ENCODE measurements around the gene MATCAP1.

The MATCAP1 gene

DNA sequence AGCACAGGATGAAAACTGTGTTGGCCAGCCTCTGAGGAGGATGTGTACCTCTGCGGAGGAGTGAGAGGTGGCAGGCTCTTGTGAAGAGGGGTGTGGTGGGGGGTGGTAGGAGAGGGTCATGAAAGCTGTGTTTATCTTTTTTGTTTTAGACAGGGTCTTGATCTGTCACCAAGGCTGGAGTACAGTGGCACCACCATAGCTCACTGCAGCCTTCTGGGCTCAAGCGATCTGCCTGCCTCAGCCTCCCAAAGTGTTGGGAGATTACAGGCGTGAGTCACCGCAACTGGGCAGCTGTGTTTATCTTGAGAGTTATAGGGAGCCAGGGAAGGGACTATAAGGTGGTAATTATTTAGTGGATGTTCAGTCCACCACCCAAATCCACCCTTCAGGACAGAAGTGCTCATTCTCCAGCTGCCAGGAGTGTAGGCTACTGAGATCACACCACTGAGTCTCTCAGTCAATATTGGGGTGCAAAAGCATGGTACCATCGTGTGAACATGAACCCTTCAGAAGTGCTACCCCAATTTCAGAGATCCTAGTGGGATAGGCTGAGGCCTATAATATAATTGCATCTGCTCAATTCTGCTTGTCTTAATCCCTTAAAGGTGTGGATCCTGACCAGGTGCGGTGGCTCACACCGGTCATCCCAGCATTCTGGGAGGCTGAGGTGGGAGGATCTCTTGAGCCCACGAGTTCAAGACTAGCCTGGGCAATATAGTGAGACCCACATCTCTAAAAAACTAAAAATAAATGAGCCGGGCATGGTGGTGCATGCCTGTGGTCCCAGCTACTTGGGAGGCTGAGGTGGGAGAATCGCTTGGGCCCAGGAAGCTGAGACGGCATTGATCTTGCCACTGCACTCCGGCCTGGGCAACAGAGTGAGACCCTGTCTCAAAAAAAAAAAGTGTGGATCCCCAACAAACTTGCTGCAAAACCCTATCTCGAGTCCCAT, 7.0 kb upstream of the MATCAP1 start:
- no peak for DNase-seq (ENCODE audit: low spot score)

DNA sequence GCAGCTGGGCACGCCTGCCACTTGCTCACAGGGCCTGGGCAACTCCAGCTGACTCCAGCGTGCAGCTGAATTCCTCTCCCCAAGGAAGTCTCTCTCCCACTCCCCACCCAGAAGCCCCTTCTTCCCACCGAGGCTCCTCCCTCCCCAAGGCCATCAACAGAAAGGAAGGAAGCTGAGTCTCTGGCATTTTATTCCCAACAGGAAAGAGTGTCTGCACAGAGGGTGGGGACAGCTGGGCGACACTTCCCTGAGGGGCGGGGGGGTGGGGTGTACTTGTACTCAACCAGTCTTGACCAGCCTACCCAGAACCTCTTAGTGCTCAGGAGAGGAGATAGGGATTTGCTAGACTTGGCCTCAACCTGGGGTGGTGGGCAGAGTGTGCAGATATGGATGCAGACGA, 6.3 kb upstream of the MATCAP1 start, which contains the start of gene EXOC3L1:
Gene EXOC3L1, minus strand, starts transcription at position 96 of the 400 bp plus-strand sequence. CDS start 460 bp downstream, outside the sequence.
- DNase-seq (ENCODE audit: low spot score) = no peak

DNA sequence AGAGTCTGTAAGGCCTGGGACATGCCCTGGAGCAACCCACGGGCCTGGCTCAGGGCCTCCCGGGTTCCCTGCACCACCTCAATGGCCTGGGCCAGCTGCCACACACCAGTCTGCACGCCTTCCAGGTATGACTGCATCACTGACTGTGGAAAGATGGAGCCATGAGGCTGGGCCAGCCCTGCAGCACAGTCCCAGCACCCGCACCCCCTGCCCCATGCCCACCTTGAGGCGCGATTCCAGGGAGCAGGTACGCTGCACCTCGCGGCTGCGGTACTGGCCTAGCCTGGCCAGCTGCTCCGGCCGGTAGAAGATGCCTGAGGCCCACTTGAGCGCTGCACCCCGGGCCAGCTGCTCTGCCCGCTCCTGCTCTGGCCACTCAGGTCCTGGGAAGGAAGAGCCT, 5.0 kb upstream of the MATCAP1 start:
- DNase-seq (ENCODE audit: low spot score) = no peak

DNA sequence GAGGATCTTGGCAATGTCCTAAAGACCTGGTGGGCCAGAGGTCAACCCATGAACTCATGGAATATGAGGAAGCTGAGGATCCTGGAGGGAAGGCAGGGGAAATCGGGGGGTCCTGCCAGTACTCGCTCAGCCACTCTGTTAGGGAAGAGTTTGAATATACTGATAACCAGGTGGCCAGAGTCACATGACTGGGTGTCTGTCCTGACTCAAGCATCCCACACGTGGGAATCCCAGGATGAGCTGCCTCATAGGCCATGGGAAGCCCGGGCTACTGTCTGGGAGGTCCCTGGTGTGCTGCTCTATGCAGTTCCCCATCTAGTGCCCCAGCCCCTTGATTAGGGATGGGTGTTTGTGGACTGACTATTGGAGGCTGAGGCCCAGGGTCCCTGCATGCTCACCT, 4.6 kb upstream of the MATCAP1 start:
- DNase-seq (ENCODE audit: low spot score) = no peak

DNA sequence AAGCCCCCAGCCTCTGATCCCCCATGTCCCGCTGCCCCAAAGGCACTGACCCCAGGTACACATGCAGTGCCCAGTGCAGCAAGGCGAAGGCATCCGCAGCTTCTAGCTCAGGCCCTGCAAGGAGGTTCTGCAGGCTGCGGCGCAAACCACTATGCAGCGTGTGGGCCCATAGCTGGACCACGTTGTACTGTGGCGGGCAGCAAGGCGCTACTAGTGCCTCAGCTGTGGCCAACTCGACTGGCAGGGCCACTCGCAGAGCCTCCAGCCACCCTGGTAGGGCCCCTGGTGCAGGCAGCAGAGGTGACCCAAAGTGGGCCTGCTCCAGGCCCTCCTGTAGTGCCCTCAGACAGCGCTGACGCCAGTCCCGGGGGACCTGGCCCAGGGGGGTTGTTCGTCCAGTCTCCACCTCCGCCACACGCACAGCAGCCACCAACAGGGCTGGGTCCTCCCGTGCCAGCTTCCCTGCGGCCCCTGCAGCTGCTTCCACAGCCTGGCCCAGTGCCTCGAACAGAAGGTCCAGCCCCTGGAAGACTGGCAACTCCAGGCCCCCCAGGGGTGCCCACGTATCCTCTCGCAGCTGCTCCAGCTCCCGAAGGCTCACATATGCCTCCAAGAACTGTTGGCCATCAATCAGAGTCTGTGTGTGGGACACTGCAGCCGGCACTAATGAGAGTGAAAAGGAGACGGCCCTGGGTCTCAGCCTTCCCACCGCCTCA, 3.6 kb upstream of the MATCAP1 start:
- DNase-seq (ENCODE audit: low spot score) = no peak

DNA sequence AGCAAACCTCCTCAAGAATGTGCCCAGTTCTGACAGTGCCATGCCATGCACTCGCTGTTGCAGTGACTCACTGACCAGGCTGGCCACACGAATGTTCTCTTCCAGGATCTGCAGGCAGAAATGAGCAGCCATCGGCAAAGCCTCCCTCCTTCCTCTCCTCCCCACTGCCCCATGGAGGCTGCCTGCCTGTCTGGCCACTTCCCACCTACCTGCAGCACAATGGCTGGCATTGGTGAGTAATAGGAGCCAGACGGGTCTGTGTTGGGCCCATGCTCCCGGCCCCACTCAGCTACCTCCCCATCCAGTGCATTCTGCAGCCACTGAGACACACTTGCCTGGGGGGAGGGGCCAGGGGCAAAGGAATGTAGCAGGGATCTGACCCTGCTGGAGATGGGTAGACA, 2.8 kb upstream of the MATCAP1 start:
- DNase-seq (ENCODE audit: low spot score) = no peak

DNA sequence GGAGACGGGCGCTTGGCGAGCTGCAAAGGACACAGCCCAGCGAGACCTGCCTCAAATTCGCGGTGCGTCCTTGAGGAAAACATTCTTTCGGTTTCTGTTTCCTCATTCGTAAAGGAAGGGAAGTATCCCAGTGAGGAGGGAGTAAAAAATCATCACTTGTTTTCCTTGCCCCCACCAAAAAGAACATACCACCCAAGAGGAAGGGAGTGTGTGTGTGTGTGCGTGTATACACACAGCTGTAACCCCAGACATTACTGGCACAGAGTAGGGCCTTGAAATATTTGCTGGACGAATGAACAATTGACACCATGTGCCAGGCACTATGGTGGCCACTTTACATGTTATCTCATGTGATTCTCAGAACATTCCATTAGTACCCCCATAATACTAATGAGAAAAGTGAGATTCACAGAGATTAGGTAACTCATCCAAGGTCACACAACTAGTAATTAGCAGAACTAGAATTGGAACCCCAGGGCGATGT, 1.9 kb upstream of the MATCAP1 start:
- DNase-seq (ENCODE audit: low spot score) = no peak

DNA sequence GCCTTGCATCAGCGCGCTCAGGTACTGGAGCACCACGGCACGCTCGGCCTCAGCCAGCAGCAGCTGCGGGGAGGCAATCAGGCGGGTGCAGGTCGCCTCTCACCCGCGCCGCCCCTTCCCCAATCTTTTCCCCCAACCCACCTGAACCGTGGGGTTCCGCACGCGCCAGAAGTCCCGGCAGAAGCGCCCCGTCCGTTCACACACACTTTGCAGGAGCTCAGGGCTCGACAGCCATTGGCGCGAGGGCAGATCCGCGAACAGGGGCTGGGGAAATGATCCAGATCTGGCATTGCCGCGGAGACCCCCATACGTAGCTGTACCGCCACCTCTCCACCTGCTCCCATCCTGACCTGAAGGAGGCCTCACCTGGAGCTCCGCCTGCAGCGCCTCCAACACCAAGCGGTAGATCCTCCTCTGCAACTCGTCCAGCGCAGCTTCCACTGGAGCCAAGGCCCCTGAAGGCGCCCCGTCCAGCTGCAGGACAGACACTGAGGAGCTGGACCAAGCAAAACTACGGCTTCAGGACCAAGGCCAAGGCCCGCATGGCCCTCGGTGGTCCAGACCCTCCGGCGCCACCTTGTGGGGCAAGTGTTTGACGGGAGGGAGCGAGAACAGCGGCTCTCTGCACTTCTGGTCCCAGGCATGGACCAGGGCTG, 1.4 kb upstream of the MATCAP1 start:
- DNase-seq (ENCODE audit: low spot score) = peak; percentile 76

DNA sequence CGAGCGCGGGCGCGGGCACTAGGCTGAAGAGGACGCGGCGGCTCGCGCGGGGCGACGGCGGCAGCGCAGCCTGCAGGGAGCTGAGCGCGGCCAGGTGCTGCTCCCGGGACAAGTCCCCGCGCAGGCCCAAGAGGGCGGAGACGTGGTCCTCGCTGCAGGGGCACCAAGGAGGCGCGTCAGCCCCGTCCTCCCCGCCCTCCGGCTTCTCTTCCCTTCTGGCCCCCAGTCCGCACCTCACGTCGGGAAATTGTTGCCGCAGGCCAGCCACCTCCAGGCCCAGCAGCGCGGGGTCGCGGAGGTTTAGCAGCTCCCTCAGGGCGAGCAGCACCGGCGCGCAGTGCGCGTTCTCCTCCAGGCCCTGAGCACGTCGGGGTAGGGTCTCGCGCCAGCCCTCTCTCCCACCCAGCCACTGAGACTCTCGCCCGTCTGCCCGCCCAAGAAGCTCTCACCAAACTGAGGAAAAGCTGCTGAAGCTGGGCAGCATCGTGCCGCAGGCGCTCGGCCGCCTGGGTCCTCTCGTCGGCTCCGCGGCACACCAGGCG, 761 bp upstream of the MATCAP1 start:
- DNase-seq (ENCODE audit: low spot score) = no peak

DNA sequence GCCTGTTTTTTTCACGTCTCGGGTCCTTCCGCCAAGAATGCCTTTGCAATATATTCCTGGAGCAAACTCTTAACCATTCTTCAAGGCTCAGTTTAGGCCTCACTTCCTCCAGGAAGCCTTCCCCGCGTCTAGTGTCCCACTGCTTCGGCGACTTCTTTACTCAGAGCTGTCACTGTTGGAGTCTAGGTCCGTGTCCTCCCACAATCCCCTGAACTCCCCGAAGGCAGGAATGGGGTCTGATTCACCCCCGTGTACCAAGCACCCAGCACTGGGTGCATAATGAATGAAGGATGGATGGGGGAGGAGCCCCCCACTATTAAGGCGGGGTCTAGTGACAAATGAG, 508 bp downstream of the MATCAP1 start:
- no peak for DNase-seq (ENCODE audit: low spot score)

DNA sequence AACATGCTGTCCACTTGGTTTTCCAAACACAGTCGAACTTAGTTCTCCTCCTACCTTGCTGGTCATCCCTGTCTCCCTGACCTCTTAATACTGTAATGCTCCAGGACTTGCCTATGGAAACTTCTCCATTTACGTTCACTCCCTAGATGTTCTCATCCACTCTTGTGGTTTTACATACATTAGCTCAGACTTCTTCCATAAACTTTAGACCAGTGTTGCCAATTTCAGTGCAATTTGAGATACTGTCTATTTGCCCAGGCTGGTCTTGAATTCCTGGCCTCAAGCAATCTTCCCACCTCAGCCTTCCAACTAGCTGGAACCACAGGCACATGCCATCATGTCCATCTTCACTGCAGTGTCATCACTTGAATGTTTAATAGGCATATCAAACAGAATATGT, 1.5 kb downstream of the MATCAP1 start:
- no peak for DNase-seq (ENCODE audit: low spot score)

DNA sequence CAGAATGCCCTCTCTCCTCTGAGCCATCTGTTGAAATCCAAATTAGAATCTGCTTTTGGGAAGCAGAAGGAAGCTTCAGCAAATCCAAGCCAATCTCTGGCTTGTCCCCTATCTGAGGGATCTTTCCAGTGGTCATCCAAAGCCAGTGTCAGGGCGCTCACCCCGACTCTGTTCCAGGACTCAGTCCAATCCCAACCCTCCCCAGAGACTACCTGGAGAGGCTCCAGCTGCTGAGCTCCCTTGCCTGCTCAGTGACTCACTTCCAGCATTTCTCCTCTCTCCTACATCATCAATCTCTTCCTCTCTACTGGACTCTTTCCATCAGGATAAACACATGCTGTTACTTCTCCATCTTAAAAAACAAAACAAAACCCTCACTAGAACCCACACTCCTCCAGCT, 2.4 kb downstream of the MATCAP1 start:
- DNase-seq (ENCODE audit: low spot score) = no peak

DNA sequence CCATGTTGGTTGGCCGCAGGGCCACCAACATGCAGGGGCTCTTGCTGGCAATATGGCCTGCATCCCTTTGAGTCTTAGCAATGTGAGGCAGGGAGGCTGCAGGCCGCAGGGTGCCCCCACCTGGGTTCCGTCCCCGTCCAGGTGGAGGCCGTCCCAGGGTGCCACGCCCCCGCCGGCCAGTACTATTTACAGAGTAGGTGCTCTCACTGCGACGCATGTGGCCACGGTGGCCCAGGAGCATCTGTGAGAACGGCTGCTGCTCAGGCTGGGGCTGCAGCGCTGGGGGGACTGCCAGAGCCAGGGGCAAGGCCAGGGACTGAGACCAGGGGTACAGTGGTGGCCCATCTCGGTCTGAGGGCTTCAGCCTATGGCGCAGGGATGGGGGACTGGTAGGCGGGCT, 3.6 kb downstream of the MATCAP1 start:
- no peak for DNase-seq (ENCODE audit: low spot score)

DNA sequence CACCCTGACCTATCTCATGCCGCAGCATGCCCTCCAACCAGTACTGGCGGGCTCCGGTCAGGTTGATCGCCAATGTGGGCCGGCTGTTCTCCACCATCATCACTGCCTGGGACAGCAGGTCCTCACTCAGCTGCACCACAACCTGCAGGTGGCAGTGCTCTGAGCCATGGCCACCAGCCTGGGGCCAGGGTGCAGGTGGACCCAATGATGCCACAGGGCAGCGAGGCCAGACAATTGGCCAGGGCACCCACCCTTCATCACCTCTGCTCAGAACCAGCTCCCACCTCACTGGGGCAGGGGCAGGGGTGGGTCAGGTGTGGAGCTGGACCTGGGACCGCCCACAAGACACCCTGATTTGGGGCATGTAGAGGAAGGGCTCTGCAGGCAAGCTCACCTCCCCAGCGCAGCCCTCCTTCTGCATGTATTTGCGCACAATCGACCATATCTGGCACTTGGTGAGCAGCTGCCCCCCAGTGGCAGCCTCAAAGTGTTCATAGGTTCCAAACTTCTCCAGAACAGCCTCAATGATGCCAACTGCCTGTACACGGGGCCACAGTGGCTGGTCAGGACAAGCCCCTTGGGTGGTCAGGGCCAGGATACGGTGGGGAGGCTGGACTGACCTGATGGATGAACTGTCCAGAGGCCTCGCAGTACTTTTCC, 4.2 kb downstream of the MATCAP1 start:
- no peak for DNase-seq (ENCODE audit: low spot score)

DNA sequence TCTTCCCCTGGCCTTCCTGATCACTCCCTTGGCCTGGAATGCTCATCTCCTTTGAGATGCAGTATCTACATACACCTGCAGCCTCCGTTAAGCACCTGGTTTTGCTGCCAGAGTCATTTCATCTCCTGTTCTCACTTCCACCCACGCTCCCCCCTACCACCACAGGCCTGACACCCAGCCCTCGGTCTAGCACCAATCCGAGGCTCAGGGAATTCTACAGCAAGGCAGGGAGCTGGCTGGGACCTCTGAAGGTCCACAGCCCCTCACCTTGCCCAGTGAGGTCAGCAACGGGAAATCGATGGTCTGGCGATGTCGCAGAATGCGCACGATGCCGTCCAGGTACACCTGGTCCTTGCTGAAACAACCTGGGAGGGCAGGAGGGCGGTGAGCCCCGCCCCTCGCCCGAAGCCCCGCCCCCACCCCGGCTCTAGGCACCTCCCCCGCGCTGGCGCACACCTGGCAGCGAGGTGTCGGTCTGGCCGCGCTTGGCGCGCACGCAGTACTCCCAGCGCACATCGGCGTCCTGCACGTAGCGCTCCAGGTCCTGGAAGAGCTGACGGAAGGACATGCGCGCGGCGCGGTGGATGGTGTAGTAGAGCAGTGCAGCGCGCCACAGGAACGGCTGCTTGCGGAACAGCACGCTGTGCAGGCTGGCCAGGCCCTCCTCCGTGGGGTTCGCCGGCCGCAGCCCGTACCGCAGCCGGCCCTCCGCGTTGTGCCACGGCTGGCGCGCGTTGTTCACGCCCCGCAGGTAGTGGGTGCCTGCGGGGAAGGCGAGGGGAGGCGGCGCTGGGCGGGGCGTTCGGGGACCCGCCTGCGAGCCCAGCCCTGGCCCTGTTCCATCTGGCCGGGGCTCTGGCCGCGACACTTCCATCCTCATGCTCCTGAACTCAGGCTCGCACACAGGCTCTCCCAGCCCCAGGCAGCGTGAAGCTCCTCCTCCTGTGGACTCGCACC, 5.7 kb downstream of the MATCAP1 start:
- no peak for DNase-seq (ENCODE audit: low spot score)

DNA sequence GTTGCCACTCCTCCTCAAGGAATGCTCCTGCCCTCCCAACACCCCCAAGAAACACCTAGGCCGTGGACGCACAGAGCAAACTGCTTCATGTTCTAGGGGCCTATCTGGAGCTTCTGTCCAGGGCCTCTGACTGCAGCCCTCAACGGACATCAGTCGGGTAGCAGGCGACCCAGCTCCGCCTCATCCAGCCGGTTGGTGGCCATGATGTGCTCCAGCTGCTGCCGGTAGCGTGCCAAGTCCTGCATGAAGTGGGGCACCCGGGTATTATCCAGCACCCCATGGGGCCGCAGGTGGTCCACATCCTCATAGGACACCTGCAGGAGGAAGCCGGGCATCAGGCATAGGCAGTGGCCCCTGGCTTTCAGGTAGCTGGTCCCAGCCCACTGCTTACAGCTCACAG, 7.1 kb downstream of the MATCAP1 start:
- DNase-seq (ENCODE audit: low spot score) = no peak

DNA sequence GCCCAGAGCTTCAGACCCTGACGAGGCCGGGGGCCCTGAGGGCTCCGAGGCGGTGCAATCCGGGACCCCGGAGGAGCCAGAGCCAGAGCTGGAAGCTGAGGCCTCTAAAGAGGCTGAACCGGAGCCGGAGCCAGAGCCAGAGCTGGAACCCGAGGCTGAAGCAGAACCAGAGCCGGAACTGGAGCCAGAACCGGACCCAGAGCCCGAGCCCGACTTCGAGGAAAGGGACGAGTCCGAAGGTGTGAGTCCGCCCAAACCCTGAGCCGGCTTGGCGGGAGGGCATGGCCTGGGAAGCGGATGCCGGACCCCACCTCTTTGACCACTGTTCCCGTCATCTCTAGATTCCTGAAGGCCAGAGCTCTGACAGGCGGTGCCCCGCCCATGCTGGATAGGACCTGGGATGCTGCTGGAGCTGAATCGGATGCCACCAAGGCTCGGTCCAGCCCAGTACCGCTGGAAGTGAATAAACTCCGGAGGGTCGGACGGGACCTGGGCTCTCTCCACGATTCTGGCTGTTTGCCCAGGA, 9.0 kb downstream of the MATCAP1 start:
- DNase-seq (ENCODE audit: low spot score) = no peak

DNA sequence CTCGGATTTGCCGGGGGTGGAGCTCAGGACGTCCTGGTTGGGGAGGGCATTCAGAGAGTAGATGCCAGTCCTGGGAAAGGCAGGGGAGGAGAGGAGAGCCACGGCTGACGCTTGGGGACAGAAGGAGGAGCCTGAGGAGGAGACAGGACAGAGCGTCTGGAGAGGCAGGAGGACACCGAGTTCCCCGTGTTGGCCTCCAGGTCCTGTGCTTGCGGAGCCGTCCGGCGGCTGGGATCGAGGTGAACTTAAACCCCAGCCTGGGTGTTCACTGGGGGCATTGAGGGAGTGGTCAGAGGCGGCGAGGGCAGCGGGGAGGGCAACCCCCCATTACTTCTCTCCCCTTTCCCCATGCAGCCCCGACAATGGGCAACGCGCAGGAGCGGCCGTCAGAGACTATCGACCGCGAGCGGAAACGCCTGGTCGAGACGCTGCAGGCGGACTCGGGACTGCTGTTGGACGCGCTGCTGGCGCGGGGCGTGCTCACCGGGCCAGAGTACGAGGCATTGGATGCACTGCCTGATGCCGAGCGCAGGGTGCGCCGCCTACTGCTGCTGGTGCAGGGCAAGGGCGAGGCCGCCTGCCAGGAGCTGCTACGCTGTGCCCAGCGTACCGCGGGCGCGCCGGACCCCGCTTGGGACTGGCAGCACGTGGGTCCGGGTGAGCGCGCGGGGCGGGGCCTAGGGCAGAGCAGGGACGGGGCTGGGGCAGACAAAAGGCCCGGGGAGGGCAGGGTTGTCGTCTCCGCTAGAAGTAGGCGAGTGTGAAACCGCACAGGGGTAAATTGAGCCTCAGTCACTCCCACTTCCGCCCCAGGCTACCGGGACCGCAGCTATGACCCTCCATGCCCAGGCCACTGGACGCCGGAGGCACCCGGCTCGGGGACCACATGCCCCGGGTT, 9.7 kb downstream of the MATCAP1 start:
- peak; percentile 68 for DNase-seq (ENCODE audit: low spot score)

DNA sequence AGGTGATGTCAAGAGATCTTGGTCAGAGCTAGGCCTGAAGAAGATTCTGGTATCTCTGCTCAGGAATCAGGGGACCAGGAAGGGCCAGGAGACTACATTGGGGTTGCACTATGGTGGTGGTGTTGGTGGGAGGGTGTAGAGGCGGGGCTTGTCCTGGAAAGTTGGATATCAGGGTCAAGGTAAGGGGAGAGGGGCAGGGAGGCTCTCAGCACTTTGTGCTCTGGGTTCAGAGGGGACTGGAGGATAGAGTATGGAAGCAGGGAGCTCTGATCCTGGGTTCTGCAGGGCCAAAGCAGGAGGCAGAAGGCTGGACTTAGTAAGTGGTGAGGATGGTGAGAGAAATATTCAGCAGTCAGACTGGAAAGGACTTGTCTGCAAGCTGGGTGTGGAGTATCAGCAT, 10.4 kb downstream of the MATCAP1 start:
- DNase-seq (ENCODE audit: low spot score) = no peak

Measured in pons (tissue), 1 donor.